OCI-LY3 (cell line): ENCODE data around the gene ITK.

ENCODE experiments used
- CTCF ChIP-seq: fragments of 200-600, 300-600 bp; sonication (generic); IDR thresholded peaks from 2 replicates; pipeline ENCODE4 v1.5.1; 2014; ENCODE audit warnings: antibody characterized with exemption, low read length, low read depth
- EZH2phosphoT487 ChIP-seq: fragments of 200-600 bp; shearing (Covaris generic); IDR thresholded peaks from 2 replicates; pipeline ENCODE4 v1.6.1; 2018; ENCODE audit warnings: antibody characterized with exemption, mixed run types, low read depth

- TF ChIP-seq CTCF (no peak), EZH2phosphoT487 (no peak)
These were observed 31.7 kb downstream of the ITK start for GRCh38 chr5:157212307-157212706.
